Esophagus squamous epithelium (tissue), 4 donors: ENCODE measurements around the gene KAZALD1.

ENCODE experiments used
- CTCF ChIP-seq, 6 experiments: fragments of 450-650 bp in 4 of 6; fragments of 200-600 bp in 2 of 6; sonication (generic) in 2 of 6; IDR thresholded peaks; one replicate each; pipeline ENCODE4 v1.5.1; 2016 to 2019; ENCODE audit warnings: antibody characterized with exemption in 6 of 6, mild to moderate bottlenecking in 4 of 6, moderate library complexity in 4 of 6
- POLR2A ChIP-seq, 4 donors: fragments of 450-650 bp; IDR thresholded peaks; one replicate each; pipeline ENCODE4 v1.6.1; 2017; ENCODE audit warnings: antibody characterized with exemption in 4 of 4, mild to moderate bottlenecking in 4 of 4, moderate library complexity in 3 of 4

- TF ChIP-seq CTCF (IDR thresholded peaks at IDR 0.05), result no peak
- TF ChIP-seq POLR2A (IDR thresholded peaks at IDR 0.05), result no peak
These were observed 32.5 kb downstream of the KAZALD1 start for GRCh38 chr10:101094121-101094879.
